Choroid plexus epithelial cell (primary cell): ENCODE measurements around the gene EBF4.

ENCODE experiments used
- DNase-seq: peaks from one replicate; pipeline ENCODE4 v3.0.0-alpha.2; 2010; ENCODE audit warnings: low read depth
- H3K4me3 ChIP-seq: 2 replicates; pipeline ENCODE4 v1.5.1; 2011; ENCODE audit warnings: low read depth, mild to moderate bottlenecking, control low read depth, low read length, moderate library complexity
- CTCF ChIP-seq: conservative IDR thresholded peaks from 2 replicates; pipeline ENCODE4 v1.5.1; 2011; ENCODE audit warnings: low read depth, mild to moderate bottlenecking, control low read depth, inconsistent platforms, low read length, moderate library complexity

The EBF4 gene, protein sequence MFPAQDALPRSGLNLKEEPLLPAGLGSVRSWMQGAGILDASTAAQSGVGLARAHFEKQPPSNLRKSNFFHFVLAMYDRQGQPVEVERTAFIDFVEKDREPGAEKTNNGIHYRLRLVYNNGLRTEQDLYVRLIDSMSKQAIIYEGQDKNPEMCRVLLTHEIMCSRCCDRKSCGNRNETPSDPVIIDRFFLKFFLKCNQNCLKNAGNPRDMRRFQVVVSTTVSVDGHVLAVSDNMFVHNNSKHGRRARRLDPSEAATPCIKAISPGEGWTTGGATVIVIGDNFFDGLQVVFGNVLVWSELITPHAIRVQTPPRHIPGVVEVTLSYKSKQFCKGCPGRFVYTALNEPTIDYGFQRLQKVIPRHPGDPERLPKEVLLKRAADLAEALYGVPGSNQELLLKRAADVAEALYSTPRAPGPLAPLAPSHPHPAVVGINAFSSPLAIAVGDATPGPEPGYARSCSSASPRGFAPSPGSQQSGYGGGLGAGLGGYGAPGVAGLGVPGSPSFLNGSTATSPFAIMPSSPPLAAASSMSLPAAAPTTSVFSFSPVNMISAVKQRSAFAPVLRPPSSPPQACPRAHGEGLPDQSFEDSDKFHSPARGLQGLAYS

GRCh38 chr20:2692036-2692885 is at the start of gene EBF4:
TSS of gene EBF4 (plus strand) at chr20:2692780. CDS start at chr20:2693646, 866 bp downstream.
- TF ChIP-seq CTCF: no peak

DNA sequence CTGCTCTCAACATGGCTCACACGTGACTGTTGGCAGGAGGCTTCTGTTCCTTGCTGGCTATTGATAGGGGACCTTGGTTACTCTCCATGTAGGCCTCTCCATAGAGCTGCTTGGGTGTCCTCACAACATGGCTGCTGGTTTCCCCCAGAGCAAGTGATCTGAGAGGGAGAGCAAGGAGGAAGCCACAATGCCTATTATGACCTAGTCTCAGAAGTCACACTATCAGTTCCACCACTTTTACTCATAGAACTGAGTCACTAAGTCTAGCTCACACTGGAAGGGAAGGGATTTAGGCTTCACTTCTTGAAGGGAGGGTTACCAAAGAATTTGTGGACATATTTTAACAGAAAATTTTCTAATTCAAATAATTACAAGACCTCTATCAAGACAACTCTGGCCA is 48.9 kb upstream of the EBF4 start:
- DNase-seq: no peak
- no peak overlapping the region for H3K4me3 ChIP-seq
- TF ChIP-seq CTCF: no peak

More at GRCh38 chr20:2692036-2692885, at the start of gene EBF4:
- DNase-seq: peak; percentile 10
- peak within 1 kb of the TSS; percentile 34 for H3K4me3 ChIP-seq

DNA sequence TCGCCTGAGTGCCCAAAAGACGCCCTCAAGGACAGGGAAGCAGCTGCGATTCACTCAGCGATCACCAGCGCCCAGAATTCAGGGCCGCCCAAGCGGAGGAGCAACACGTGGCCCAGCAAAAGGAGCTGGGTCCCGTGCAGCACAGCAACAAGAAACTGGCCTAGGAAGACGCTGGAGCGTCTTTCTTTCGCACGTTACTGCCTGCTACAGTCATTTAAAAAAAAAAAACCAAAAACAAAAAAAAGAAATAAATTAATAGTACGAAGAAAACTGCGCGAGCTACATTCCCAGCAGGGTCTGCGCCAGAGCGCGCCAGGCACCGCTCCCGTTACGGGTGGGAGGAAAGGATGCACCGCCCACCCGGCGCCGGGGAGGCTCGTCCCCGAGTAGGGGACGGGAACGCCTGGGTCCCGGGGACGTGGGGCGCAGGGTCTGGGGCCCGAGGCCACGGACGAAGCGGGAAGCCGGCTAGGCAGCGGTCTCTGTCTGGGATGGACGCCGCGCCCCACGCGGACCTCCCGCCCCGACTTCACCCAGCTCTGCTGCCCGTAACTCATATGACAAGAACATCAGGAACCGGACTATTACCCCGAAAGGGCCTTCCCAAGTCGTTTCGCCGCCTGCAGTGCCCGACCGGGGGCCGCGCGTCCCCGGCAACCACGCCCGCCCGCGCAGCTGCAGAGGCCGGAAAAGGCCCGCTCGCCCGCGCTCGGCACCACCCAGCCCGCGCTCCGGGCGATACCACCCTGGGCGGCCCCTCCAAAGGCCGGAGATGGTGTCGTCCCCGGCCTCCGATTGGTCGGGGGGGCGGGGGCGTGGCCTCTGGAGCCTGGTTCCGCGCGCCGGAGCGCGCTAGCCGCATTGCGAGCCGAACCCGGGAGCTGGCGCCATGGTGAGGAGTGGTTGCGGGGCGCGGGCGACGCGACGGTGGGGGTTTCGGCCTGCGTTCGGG is 40.5 kb upstream of the EBF4 start, which contains the start of gene NOP56:
Gene NOP56, plus strand, starts transcription at position 861 of the 952 bp plus-strand sequence. Its CDS starts 29 bp downstream, at position 890.
- TF ChIP-seq CTCF: no peak
- peak; percentile 94 for DNase-seq
- H3K4me3 ChIP-seq: peak within 1 kb of the TSS; percentile 98

GRCh38 chr20:2652724-2653555 is 39.6 kb upstream of the EBF4 start:
- DNase-seq: peak; percentile 13
- H3K4me3 ChIP-seq: peak overlapping the region; percentile 98
- no peak for TF ChIP-seq CTCF

- no peak for TF ChIP-seq CTCF
- peak overlapping the region; percentile 98 for H3K4me3 ChIP-seq
- no peak for DNase-seq
Observed at GRCh38 chr20:2653556-2654383, 38.8 kb upstream of the EBF4 start.
